HFFc6 (cell line): ENCODE data around the gene SETBP1. TPM values are rescaled to one million over a fixed set of nuclear protein-coding genes. Genes with fewer than 3 reads are reported as not detected.

Source experiments
- DNase-seq: peaks from one replicate; pipeline ENCODE4 v3.0.0-alpha.2; 2018
- H3K27ac Mint-ChIP-seq: 2 replicates; pipeline ENCODE4 v1.8.0; 2020; ENCODE audit warnings: mild to moderate bottlenecking, mixed read lengths
- H3K27me3 Mint-ChIP-seq: 2 replicates; pipeline ENCODE4 v1.8.0; 2021; ENCODE audit warnings: mild to moderate bottlenecking, moderate library complexity, mixed read lengths; ENCODE audit not compliant: insufficient read depth
- H3K36me3 Mint-ChIP-seq: 2 replicates; pipeline ENCODE4 v1.8.0; 2021; ENCODE audit warnings: low read depth, mixed read lengths
- H3K4me1 Mint-ChIP-seq: 2 replicates; pipeline ENCODE4 v1.8.0; 2020; ENCODE audit warnings: low read depth, mixed read lengths
- H3K4me3 Mint-ChIP-seq: 2 replicates; pipeline ENCODE4 v1.8.0; 2020; ENCODE audit warnings: mild to moderate bottlenecking, moderate library complexity, mixed read lengths
- H3K9me3 Mint-ChIP-seq: 2 replicates; pipeline ENCODE4 v1.8.0; 2020; ENCODE audit warnings: mild to moderate bottlenecking, mixed read lengths
- CTCF ChIP-seq: fragments of 200-600 bp; sonication (generic); IDR thresholded peaks from 2 replicates; pipeline ENCODE4 v1.5.0; 2021; ENCODE audit warnings: antibody characterized with exemption, mild to moderate bottlenecking
- total RNA-seq, 6 experiments: library from RNA; stranded (reverse); fragmentation: NEBNext Ultra II Directional; extraction: Animal tissue kit (Norgen Biotek cat#: 25700); gene quantifications; 2 replicates in 1 of 6; 3 replicates in 5 of 6; pipeline ENCODE4 v1.2.3, GENCODE V29; 2021

Gene SETBP1
- total RNA-seq, 6 experiments from 2014 or later: 0.03 to 0.40 (median 0.09) TPM

DNA sequence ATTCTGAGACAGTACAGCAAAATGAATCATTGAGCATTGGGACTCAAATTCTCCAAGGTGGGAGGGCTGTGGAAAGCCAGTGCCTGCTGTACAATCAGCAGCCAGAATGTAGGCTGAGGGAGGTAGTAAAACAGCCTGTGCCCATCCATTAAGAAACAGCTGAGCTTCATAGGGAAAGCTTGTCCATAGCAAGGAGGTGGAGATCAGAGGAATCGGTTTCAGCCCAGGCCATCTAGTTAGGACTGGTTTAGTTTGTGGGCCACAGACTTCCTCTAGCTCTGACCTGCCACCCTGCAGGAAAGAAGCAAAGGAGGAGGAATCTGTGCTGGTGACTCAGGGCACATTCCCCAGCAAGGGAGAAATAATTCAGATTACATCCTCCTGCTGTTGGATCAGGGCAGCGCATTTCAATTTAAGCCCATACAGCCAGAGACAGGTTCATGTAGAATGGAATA, 333.4 kb downstream of the SETBP1 start:
- DNase-seq: peak; percentile 89
- Mint-ChIP-seq H3K27me3 (peaks cover 8% of the 10 kb centered on the region; the same call in 1 of the 2 replicates), H3K27ac (peak overlapping the region; percentile 93), H3K4me3 (no peak overlapping the region), H3K9me3 (no peaks in the 10 kb centered on the region; the same call in 1 of the 2 replicates), H3K36me3 (peaks cover 8% of the 10 kb centered on the region; the same call in 1 of the 2 replicates), H3K4me1 (peaks cover 52% of the 10 kb centered on the region; the same call in 1 of the 2 replicates)
- TF ChIP-seq CTCF: peak; percentile 56; the same call in 1 of the 2 replicates

DNA sequence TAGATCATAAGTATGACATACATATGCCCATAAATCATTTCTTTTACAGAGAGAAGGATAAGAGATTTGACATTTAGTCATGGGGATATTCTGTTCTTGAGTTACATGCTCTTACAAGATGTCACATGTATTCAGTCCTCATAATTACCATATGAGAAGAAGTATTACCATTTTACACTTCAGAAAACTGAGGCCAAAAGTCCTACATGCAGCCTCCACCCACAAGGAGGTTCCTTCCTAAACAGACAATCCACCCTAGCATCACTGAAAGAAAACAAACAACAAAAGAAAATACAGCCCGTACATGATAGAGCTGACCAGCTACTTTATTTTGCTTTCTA, 335.1 kb downstream of the SETBP1 start:
- H3K36me3 Mint-ChIP-seq: peaks cover 8% of the 10 kb centered on the region; the same call in 1 of the 2 replicates
- H3K27me3 Mint-ChIP-seq: peaks cover 8% of the 10 kb centered on the region; the same call in 1 of the 2 replicates
- H3K4me3 Mint-ChIP-seq: peak overlapping the region; percentile 85
- H3K4me1 Mint-ChIP-seq: peaks cover 46% of the 10 kb centered on the region; the same call in 1 of the 2 replicates
- TF ChIP-seq CTCF: no peak
- no peak for DNase-seq
- H3K27ac Mint-ChIP-seq: peak overlapping the region; percentile 77; the same call in 1 of the 2 replicates
- no peaks in the 10 kb centered on the region; the same call in 1 of the 2 replicates for H3K9me3 Mint-ChIP-seq

DNA sequence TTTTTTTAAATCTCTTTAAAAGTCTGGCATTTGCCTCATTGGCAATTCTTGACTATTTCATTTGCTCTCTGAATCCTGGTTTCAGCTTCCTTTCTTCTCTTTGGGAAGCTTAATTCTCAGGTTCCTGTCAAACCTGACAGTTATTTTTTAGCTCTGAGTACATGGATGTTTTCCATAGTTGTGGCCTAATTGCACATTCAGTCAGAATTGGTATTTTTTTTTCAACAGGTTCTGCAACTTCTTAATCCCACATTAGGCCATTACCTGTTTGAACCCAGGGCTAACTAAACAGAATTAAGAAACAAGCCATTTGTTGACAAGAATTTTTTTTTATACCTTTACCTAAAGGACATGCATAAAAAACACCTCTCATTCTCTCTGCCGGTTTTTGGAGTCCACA, 338.8 kb downstream of the SETBP1 start:
- Mint-ChIP-seq H3K27ac (no peak overlapping the region), H3K4me1 (peaks cover 21% of the 10 kb centered on the region; the same call in 1 of the 2 replicates), H3K4me3 (no peak overlapping the region), H3K27me3 (peaks cover 4% of the 10 kb centered on the region; the same call in 1 of the 2 replicates), H3K9me3 (no peaks in the 10 kb centered on the region), H3K36me3 (no peaks in the 10 kb centered on the region)
- TF ChIP-seq CTCF: no peak
- DNase-seq: no peak

DNA sequence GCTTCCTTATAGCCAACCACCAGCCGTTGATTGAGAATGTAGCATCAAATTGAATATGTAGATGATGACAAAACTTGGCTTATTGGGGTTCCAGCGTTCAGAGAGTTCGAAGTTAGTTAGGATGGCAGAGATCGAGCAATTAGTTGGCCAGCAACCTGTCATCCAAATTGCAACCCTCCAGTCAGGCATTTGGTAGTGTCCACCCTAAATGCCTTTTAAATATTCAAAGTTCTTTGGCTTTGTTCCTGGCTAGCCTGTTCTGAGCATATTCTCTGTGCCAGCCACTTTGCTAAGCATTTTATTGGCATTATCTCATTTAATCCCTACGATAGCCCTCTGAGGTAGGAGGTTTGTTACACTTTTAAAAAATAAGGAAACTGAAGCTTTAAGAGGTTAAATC, 342.8 kb downstream of the SETBP1 start:
- Mint-ChIP-seq H3K27me3 (no peaks in the 10 kb centered on the region), H3K27ac (no peak overlapping the region), H3K36me3 (no peaks in the 10 kb centered on the region), H3K9me3 (no peaks in the 10 kb centered on the region), H3K4me1 (no peaks in the 10 kb centered on the region; the same call in 1 of the 2 replicates), H3K4me3 (no peak overlapping the region)
- no peak for DNase-seq
- no peak for TF ChIP-seq CTCF

- no peak for DNase-seq
- H3K27me3 Mint-ChIP-seq: no peaks in the 10 kb centered on the region
- H3K27ac Mint-ChIP-seq: no peak overlapping the region
Measured at GRCh38 chr18:45024357-45025088, 343.8 kb downstream of the SETBP1 start.

More at GRCh38 chr18:45024357-45025088, 343.8 kb downstream of the SETBP1 start:
- Mint-ChIP-seq H3K36me3 (no peaks in the 10 kb centered on the region), H3K4me3 (no peak overlapping the region), H3K4me1 (no peaks in the 10 kb centered on the region; the same call in 1 of the 2 replicates), H3K9me3 (no peaks in the 10 kb centered on the region)
- TF ChIP-seq CTCF: peak; percentile 30; the same call in 1 of the 2 replicates
